ENCODE measurements around the gene PADI3.

DNA sequence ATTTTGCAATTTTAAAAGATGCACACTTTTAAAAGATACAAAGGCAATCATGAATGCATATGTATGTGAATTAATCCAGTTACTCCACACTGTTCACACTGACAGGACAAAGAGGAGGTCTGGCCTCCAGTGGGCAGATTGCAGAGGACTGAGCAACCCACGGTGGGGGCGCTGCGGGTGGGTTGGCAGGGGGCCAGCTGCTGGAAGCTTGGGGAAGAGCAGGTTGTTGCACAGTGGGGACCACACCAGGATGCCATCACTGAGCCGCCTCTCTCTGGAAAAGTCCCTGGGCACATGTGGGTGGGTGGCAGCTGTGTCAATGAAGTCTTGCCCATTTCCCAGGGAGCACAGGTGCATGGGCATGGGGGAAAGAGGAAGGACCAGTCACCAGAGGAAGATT lies 46.4 kb downstream of the PADI3 start:
- TF ChIP-seq, protein P1, sequence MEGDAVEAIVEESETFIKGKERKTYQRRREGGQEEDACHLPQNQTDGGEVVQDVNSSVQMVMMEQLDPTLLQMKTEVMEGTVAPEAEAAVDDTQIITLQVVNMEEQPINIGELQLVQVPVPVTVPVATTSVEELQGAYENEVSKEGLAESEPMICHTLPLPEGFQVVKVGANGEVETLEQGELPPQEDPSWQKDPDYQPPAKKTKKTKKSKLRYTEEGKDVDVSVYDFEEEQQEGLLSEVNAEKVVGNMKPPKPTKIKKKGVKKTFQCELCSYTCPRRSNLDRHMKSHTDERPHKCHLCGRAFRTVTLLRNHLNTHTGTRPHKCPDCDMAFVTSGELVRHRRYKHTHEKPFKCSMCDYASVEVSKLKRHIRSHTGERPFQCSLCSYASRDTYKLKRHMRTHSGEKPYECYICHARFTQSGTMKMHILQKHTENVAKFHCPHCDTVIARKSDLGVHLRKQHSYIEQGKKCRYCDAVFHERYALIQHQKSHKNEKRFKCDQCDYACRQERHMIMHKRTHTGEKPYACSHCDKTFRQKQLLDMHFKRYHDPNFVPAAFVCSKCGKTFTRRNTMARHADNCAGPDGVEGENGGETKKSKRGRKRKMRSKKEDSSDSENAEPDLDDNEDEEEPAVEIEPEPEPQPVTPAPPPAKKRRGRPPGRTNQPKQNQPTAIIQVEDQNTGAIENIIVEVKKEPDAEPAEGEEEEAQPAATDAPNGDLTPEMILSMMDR (IDR thresholded peaks at IDR 0.05; ENCODE audit: extremely low read depth in 1 of 2, insufficient read depth in 1 of 2, low read depth in 1 of 2, low read length in 2 of 2) = no peak
- no peak for TF ChIP-seq POLR2A (IDR thresholded peaks at IDR 0.05; ENCODE audit: low read depth, low read length)
- TF ChIP-seq, protein P2, sequence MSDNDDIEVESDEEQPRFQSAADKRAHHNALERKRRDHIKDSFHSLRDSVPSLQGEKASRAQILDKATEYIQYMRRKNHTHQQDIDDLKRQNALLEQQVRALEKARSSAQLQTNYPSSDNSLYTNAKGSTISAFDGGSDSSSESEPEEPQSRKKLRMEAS (IDR thresholded peaks at IDR 0.05; ENCODE audit: insufficient read depth, insufficient read length) = no peak
- no peak for TF ChIP-seq MYC (IDR thresholded peaks at IDR 0.05; ENCODE audit: low read depth, low read length)
- no peak for TF ChIP-seq JUN (IDR thresholded peaks at IDR 0.05; ENCODE audit: borderline replicate concordance, insufficient read depth, insufficient read length, low read depth)
- TF ChIP-seq POLR2AphosphoS5 (IDR thresholded peaks at IDR 0.05; ENCODE audit: insufficient read depth, low read depth, low read length) = no peak
- no peak for TF ChIP-seq EZH2 (IDR thresholded peaks at IDR 0.05; ENCODE audit: borderline replicate concordance, low read depth, low read length, severe bottlenecking)

All from endothelial cell of umbilical vein (primary cell).